Stimulated activated CD8-positive, alpha-beta memory T cell treated with anti-CD3 and anti-CD28 coated beads, Interleukin-15, amount 100 ng/mL, for 24 hours (primary cell): Measurements from ENCODE around the gene PRPF19.

Experiments used
- DNase-seq: peaks from one replicate; pipeline ENCODE4 v3.0.0-alpha.2; 2020; ENCODE audit warnings: low read depth

PRPF19 gene

GRCh38 chr11:60937811-60938210 lies 31.4 kb upstream of the PRPF19 start:
- no peak for DNase-seq

- DNase-seq = no peak
Measured at GRCh38 chr11:60937144-60937527, 30.8 kb upstream of the PRPF19 start.

GRCh38 chr11:60936467-60937143 lies 30.2 kb upstream of the PRPF19 start:
- no peak for DNase-seq

- DNase-seq = no peak
Measured at GRCh38 chr11:60935676-60936442, 29.5 kb upstream of the PRPF19 start.

- DNase-seq = no peak
Measured at GRCh38 chr11:60934790-60935605, 28.6 kb upstream of the PRPF19 start.

- DNase-seq = no peak
Measured at GRCh38 chr11:60934124-60934789, 27.9 kb upstream of the PRPF19 start.

GRCh38 chr11:60933416-60934123 lies 27.2 kb upstream of the PRPF19 start:
- no peak for DNase-seq

- no peak for DNase-seq
Measured at GRCh38 chr11:60932605-60933356, 26.4 kb upstream of the PRPF19 start.

- no peak for DNase-seq
Measured at GRCh38 chr11:60931917-60932316, 25.5 kb upstream of the PRPF19 start.

GRCh38 chr11:60930394-60930793 lies 24.0 kb upstream of the PRPF19 start:
- no peak for DNase-seq

GRCh38 chr11:60929764-60930163 lies 23.4 kb upstream of the PRPF19 start:
- DNase-seq = no peak

- DNase-seq = no peak
Measured at GRCh38 chr11:60928563-60929001, 22.2 kb upstream of the PRPF19 start.

- DNase-seq = no peak
Measured at GRCh38 chr11:60927600-60927999, 21.2 kb upstream of the PRPF19 start.

GRCh38 chr11:60927061-60927592 lies 20.7 kb upstream of the PRPF19 start:
- no peak for DNase-seq

- no peak for DNase-seq
Measured at GRCh38 chr11:60926500-60926899, 20.1 kb upstream of the PRPF19 start.

GRCh38 chr11:60925868-60926267 lies 19.5 kb upstream of the PRPF19 start:
- no peak for DNase-seq

GRCh38 chr11:60924906-60925853 lies 18.8 kb upstream of the PRPF19 start:
- no peak for DNase-seq

GRCh38 chr11:60924110-60924905 lies 17.9 kb upstream of the PRPF19 start, which contains the start of gene TMEM132A:
TSS of gene TMEM132A (plus strand) at chr11:60924460. CDS start at chr11:60924634, 174 bp downstream.
- no peak for DNase-seq

- DNase-seq = no peak
Measured at GRCh38 chr11:60923800-60924109, 17.4 kb upstream of the PRPF19 start.
